Measurements from ENCODE around the gene KRTAP10-10. TPM values are rescaled to one million over a fixed set of nuclear protein-coding genes. Genes with fewer than 3 reads are reported as not detected.

KRTAP10-10 gene
- total and polyA plus RNA-seq, 2 of the 8 experiments (the other 6 are each of a cell fraction or from before 2014, with no cell fraction given) = not detected

DNA sequence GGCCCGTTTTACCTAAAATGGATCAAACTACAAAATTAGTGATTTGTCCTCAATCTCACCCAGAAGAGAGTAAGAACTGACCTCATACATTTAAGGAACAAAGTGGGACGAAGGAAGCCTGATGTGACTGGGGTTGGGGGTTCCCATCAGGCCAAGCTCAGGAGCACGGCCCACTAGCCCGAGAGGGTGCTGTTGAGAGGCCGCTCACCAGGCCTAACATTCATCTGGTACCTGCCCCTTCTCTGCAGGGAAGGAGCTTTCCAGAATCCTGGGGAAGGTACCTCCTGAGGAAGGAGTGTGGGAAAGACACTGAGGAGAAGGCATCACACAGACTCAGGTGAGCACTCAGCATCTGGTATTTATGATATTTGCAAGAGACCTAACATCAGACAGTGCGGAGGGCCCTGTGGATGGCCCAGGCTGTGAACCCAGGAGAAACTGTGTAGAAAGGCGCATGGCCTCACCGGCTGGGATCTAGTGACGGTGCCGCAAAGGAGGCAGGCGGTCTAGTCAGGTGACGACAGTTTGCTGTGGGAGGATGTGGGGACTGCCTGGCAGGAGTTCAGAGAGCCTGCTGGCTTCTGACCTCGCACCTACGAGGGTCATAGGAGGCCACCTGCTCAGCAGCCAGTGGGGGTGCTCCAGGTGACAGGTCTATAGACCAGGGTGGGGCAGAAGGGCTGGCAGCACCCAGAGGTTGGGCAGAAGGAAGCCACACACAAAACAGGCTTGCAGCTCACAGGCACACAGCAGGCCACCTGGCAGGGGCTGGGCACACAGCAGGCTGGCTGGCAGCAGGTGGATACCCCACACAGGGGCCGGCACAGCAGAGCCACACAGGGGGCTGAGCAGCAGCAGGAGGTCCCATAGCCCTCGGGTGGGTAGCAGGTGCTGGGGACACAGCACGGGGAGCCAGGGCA, 16.8 kb downstream of the KRTAP10-10 start (continued):
- TF ChIP-seq KDM1A (IDR thresholded peaks at IDR 0.05; ENCODE audit: borderline replicate concordance, low read length) (no peak), CREB1 (IDR thresholded peaks at IDR 0.05) (no peak), RNF2 (IDR thresholded peaks at IDR 0.05; ENCODE audit: borderline replicate concordance, low read depth, low read length, missing control alignments, poor library complexity, severe bottlenecking) (no peak), POLR2A (IDR thresholded peaks at IDR 0.05; ENCODE audit: control extremely low read depth in 1 of 2, low read depth in 2 of 2, low read length in 2 of 2) (no peak), FOSL1 (IDR thresholded peaks at IDR 0.05; ENCODE audit: insufficient read depth, low read depth, low read length) (no peak), ZNF274 (IDR thresholded peaks at IDR 0.05; ENCODE audit: borderline replicate concordance, extremely low read depth, low read length) (no peak)

All from H1 (cell line).